SK-N-SH (cell line): Measurements from ENCODE around the gene LPAR1. TPM values are rescaled to one million over a fixed set of nuclear protein-coding genes. Genes with fewer than 3 reads are reported as not detected.

ENCODE experiments used
- CTCF ChIA-PET: fragments of 300-600, 350-600 bp; formaldehyde crosslinking; extraction: SDS; loops from one replicate; lab custom pipeline; 2021; lab: Yijun Ruan, JAX
- POLR2A ChIA-PET: fragments of 350-600 bp; sonication (Branson Sonifier 250); formaldehyde crosslinking; extraction: SDS; loops from one replicate; lab custom pipeline; 2020; ENCODE audit warnings: antibody characterized with exemption, inconsistent platforms; lab: Yijun Ruan, JAX
- DNase-seq: peaks from one replicate; pipeline ENCODE4 v3.0.0; 2012
- H2AFZ ChIP-seq: fragments of 200-600 bp; sonication (generic); 2 replicates; pipeline ENCODE4 v1.8.1; 2016; ENCODE audit warnings: antibody characterized with exemption, mild to moderate bottlenecking, low read depth
- H3F3A ChIP-seq: fragments of 200-600 bp; sonication (generic); replicated peaks from 2 replicates; pipeline ENCODE3; 2016; ENCODE audit warnings: antibody characterized with exemption, mild to moderate bottlenecking; ENCODE audit not compliant: insufficient read depth
- H3K27ac ChIP-seq, 2 experiments: fragments of 200-500 bp in 1 of 2; fragments of 200-600 bp in 1 of 2; sonication (Bioruptor generic) in 1 of 2; sonication (generic), shearing (Covaris generic) in 1 of 2; 2 replicates each; pipeline versions ENCODE4 v1.5.1 to v1.6.1; 2014 to 2016; ENCODE audit warnings: low read depth in 2 of 2, inconsistent platforms in 1 of 2, low read length in 1 of 2, mild to moderate bottlenecking in 1 of 2, mixed read lengths in 1 of 2
- H3K27me3 ChIP-seq: fragments of 200-600 bp; sonication (generic), shearing (Covaris generic); 2 replicates; pipeline ENCODE4 v1.6.1; 2016; ENCODE audit warnings: mixed run types; ENCODE audit not compliant: insufficient read depth
- H3K36me3 ChIP-seq, 2 experiments: fragments of 200-500 bp in 1 of 2; fragments of 200-600 bp in 1 of 2; sonication (Bioruptor generic) in 1 of 2; sonication (generic) in 1 of 2; replicated peaks in 1 of 2; 2 replicates each; pipeline versions ENCODE3 to v1.5.1; 2014 to 2016; ENCODE audit warnings: low read length in 1 of 2, mild to moderate bottlenecking in 1 of 2; ENCODE audit not compliant: insufficient read depth in 2 of 2, control insufficient read depth in 1 of 2
- H3K4me1 ChIP-seq, 2 experiments: fragments of 200-500 bp in 1 of 2; fragments of 200-600 bp in 1 of 2; sonication (Bioruptor generic) in 1 of 2; sonication (generic), shearing (Covaris generic) in 1 of 2; 2 replicates each; pipeline versions ENCODE4 v1.5.1 to v1.6.1; 2014 to 2016; ENCODE audit warnings: low read depth in 1 of 2, low read length in 1 of 2, mixed run types in 1 of 2; ENCODE audit not compliant: insufficient read depth in 2 of 2, control insufficient read depth in 1 of 2
- H3K4me2 ChIP-seq: fragments of 200-600 bp; sonication (generic), shearing (Covaris generic); 2 replicates; pipeline ENCODE4 v1.6.1; 2017; ENCODE audit warnings: mixed run types
- H3K4me3 ChIP-seq, 2 experiments: fragments of 200-500 bp in 1 of 2; fragments of 200-600 bp in 1 of 2; sonication (Bioruptor generic) in 1 of 2; sonication (generic), shearing (Covaris generic) in 1 of 2; 2 replicates each; pipeline versions ENCODE4 v1.5.1 to v1.8.1; 2014 to 2016; ENCODE audit warnings: low read depth in 2 of 2, inconsistent platforms in 1 of 2, low read length in 1 of 2, mild to moderate bottlenecking in 1 of 2, mixed read lengths in 1 of 2, moderate library complexity in 1 of 2
- H3K79me2 ChIP-seq: fragments of 200-600 bp; sonication (generic); 2 replicates; pipeline ENCODE4 v1.8.1; 2017; ENCODE audit warnings: mild to moderate bottlenecking; ENCODE audit not compliant: insufficient read depth
- H3K9ac ChIP-seq: fragments of 200-600 bp; sonication (generic); 2 replicates; pipeline ENCODE4 v1.6.1; 2017; ENCODE audit warnings: mixed run types
- H3K9me2 ChIP-seq: fragments of 200-600 bp; sonication (generic); 2 replicates; pipeline ENCODE4 v1.6.1; 2017; ENCODE audit warnings: mixed run types
- H3K9me3 ChIP-seq: fragments of 200-600 bp; sonication (generic); 2 replicates; pipeline ENCODE4 v1.6.1; 2017; ENCODE audit warnings: mixed run types, mild to moderate bottlenecking, moderate library complexity
- H4K20me1 ChIP-seq: fragments of 200-600 bp; sonication (generic); 2 replicates; pipeline ENCODE4 v1.6.1; 2017; ENCODE audit warnings: mild to moderate bottlenecking, mixed run types; ENCODE audit not compliant: insufficient read depth
- CHD2 ChIP-seq: fragments of 150-350 bp; IDR thresholded peaks from 2 replicates; pipeline ENCODE4 v1.6.1; 2018; ENCODE audit warnings: low read length; ENCODE audit not compliant: partially characterized antibody
- EP300 ChIP-seq, 2 experiments: IDR thresholded peaks; 2 replicates each; pipeline versions ENCODE4 v1.4.0 to v1.6.1; 2012; ENCODE audit warnings: borderline replicate concordance in 1 of 2, low read depth in 1 of 2, low read length in 1 of 2
- EZH2phosphoT487 ChIP-seq: fragments of 200-600 bp; sonication (generic); IDR thresholded peaks from 2 replicates; pipeline ENCODE4 v1.6.1; 2017; ENCODE audit warnings: low read depth, mixed run types, mild to moderate bottlenecking, antibody characterized with exemption, moderate library complexity, borderline replicate concordance
- FOSL2 ChIP-seq: IDR thresholded peaks from 2 replicates; pipeline ENCODE4 v1.4.0; 2012; ENCODE audit warnings: low read depth, mild to moderate bottlenecking, moderate library complexity, borderline replicate concordance
- FOXJ3 ChIP-seq: sonication (generic); formaldehyde crosslinking; IDR thresholded peaks from 2 replicates; pipeline ENCODE4 v1.5.1; 2020; ENCODE audit warnings: mild to moderate bottlenecking, missing genetic modification reagents
- FOXM1 ChIP-seq: IDR thresholded peaks from 2 replicates; pipeline ENCODE4 v1.4.0; 2012; ENCODE audit warnings: low read depth, mild to moderate bottlenecking
- GATA2 ChIP-seq: sonication (generic); formaldehyde crosslinking; IDR thresholded peaks from 2 replicates; pipeline ENCODE4 v1.5.0; 2020; ENCODE audit warnings: mild to moderate bottlenecking, missing genetic modification reagents
- NRF1 ChIP-seq: IDR thresholded peaks from 2 replicates; pipeline ENCODE4 v1.6.1; 2012; ENCODE audit warnings: low read depth, mild to moderate bottlenecking, low read length
- POLR2AphosphoS5 ChIP-seq: IDR thresholded peaks from 2 replicates; pipeline ENCODE4 v1.6.1; 2012; ENCODE audit warnings: low read depth, low read length
- RAD21 ChIP-seq: IDR thresholded peaks from 2 replicates; pipeline ENCODE4 v1.6.1; 2012; ENCODE audit warnings: mild to moderate bottlenecking, low read length
- RXRA ChIP-seq: IDR thresholded peaks from 2 replicates; pipeline ENCODE4 v1.4.0; 2012; ENCODE audit warnings: low read depth, mild to moderate bottlenecking, borderline replicate concordance
- SMC3 ChIP-seq: IDR thresholded peaks from 2 replicates; pipeline ENCODE4 v1.6.1; 2012; ENCODE audit warnings: low read depth, low read length, improper control_type of control experiment
- TEAD4 ChIP-seq: IDR thresholded peaks from 2 replicates; pipeline ENCODE4 v1.4.0; 2012; ENCODE audit warnings: mild to moderate bottlenecking, borderline replicate concordance; ENCODE audit not compliant: insufficient read depth
- WGBS: methylation state at CpG from one replicate; pipeline ENCODE4 v1.1.6; 2017; ENCODE audit warnings: low lambda C conversion rate; 5-methylcytosine and 5-hydroxymethylcytosine counted together
- polyA plus RNA-seq, 3 experiments: library from polyadenylated mRNA; depleted of rRNA; stranded (reverse); fragments of >200 nt; gene quantifications; 2 replicates each; pipeline ENCODE4 v1.2.3, GENCODE V29; 2012
- TF ChIP-seq, protein P1 (sequence below): fragments of 200-600 bp; sonication (generic); IDR thresholded peaks from 2 replicates; pipeline ENCODE4 v1.6.1; 2017; ENCODE audit warnings: antibody characterized with exemption, mild to moderate bottlenecking, moderate library complexity

LPAR1 gene
- polyA plus RNA-seq, 1 of the 3 experiments (the other 2 are of a cell fraction), result 9.4 TPM

- H4K20me1 ChIP-seq, result no peaks in the 10 kb centered on the region
- H3K4me3 ChIP-seq, result no peak overlapping the region
- H2AFZ ChIP-seq, result no peak overlapping the region
- H3K36me3 ChIP-seq, result no peaks in the 10 kb centered on the region
- H3K4me2 ChIP-seq, result no peak overlapping the region
- H3K9me3 ChIP-seq, result peaks cover 12% of the 10 kb centered on the region; the same call in 1 of the 2 replicates
- H3K4me1 ChIP-seq, result no peaks in the 10 kb centered on the region
- WGBS, result 61% methylated on average over 1 of the region's 1 CpG
- CTCF ChIA-PET, result no interaction called here
- no peaks in the 10 kb centered on the region for H3K79me2 ChIP-seq
- no peak overlapping the region for H3K9ac ChIP-seq
- DNase-seq, result no peak
- H3K27ac ChIP-seq, result no peak overlapping the region
- no peaks in the 10 kb centered on the region for H3K27me3 ChIP-seq
- TF ChIP-seq RAD21, result no peak
- no peak for TF ChIP-seq FOXJ3 (CRISPR knock-in tag)
- no peak for TF ChIP-seq CHD2
- no peak for TF ChIP-seq EZH2phosphoT487
- no peak for TF ChIP-seq SMC3
- TF ChIP-seq FOSL2, result no peak
- TF ChIP-seq TEAD4, result no peak
- TF ChIP-seq EP300 (IDR thresholded peaks at IDR 0.05; ENCODE audit: borderline replicate concordance in 1 of 2, low read depth in 1 of 2, low read length in 1 of 2), result no peak
- TF ChIP-seq, protein P1, sequence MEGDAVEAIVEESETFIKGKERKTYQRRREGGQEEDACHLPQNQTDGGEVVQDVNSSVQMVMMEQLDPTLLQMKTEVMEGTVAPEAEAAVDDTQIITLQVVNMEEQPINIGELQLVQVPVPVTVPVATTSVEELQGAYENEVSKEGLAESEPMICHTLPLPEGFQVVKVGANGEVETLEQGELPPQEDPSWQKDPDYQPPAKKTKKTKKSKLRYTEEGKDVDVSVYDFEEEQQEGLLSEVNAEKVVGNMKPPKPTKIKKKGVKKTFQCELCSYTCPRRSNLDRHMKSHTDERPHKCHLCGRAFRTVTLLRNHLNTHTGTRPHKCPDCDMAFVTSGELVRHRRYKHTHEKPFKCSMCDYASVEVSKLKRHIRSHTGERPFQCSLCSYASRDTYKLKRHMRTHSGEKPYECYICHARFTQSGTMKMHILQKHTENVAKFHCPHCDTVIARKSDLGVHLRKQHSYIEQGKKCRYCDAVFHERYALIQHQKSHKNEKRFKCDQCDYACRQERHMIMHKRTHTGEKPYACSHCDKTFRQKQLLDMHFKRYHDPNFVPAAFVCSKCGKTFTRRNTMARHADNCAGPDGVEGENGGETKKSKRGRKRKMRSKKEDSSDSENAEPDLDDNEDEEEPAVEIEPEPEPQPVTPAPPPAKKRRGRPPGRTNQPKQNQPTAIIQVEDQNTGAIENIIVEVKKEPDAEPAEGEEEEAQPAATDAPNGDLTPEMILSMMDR, result no peak
- POLR2A ChIA-PET, result no interaction called here
- H3F3A ChIP-seq, result no peaks in the 10 kb centered on the region
- no peaks in the 10 kb centered on the region for H3K9me2 ChIP-seq
Observed at GRCh38 chr9:110958847-110959246, 79.4 kb downstream of the LPAR1 start.

- Histone ChIP-seq H3K4me2 (no peak overlapping the region), H3K27me3 (no peaks in the 10 kb centered on the region), H3K4me3 (no peak overlapping the region), H4K20me1 (no peaks in the 10 kb centered on the region), H3K9me2 (no peaks in the 10 kb centered on the region), H3K4me1 (peaks cover 0 to 3% of the 10 kb centered on the region in 2 experiments; a peak in 2 of 4 replicates), H3K79me2 (no peaks in the 10 kb centered on the region), H3K9ac (no peak overlapping the region), H2AFZ (no peak overlapping the region), H3K27ac (no peak overlapping the region), H3K9me3 (peaks cover 12% of the 10 kb centered on the region; the same call in 1 of the 2 replicates), H3K36me3 (no peaks in the 10 kb centered on the region), H3F3A (no peaks in the 10 kb centered on the region)
- DNase-seq, result no peak
- TF ChIP-seq EZH2phosphoT487, result no peak
- TF ChIP-seq NRF1, result no peak
- TF ChIP-seq POLR2AphosphoS5, result no peak
- TF ChIP-seq RXRA, result no peak
- no peak for TF ChIP-seq TEAD4
- no peak for TF ChIP-seq RAD21
- TF ChIP-seq FOSL2, result no peak
- no peak for TF ChIP-seq FOXM1
- no peak for TF ChIP-seq GATA2 (CRISPR knock-in tag)
- POLR2A ChIA-PET, result no interaction called here
- 54% methylated on average over 1 of the region's 1 CpG for WGBS
- CTCF ChIA-PET, result no interaction called here
Observed at GRCh38 chr9:110954822-110955291, 83.4 kb downstream of the LPAR1 start.
